HG02623 (cell line): Measurements from ENCODE around the gene ENTPD6.
"Not testable (repeated sequence)": the region's sequence is repeated elsewhere in the genome, so short reads cannot be mapped to it uniquely, and the experiment has no call there.

Source experiments
- ATAC-seq: cut with Tn5 transposase; IDR thresholded peaks from one replicate; pipeline ENCODE4 v1.9.1; 2021; ENCODE audit warnings: moderate library complexity; ENCODE audit not compliant: unreplicated experiment

Gene ENTPD6

GRCh38 chr20:25254986-25255680, 59.6 kb downstream of the ENTPD6 start:
- ATAC-seq = no peak

DNA sequence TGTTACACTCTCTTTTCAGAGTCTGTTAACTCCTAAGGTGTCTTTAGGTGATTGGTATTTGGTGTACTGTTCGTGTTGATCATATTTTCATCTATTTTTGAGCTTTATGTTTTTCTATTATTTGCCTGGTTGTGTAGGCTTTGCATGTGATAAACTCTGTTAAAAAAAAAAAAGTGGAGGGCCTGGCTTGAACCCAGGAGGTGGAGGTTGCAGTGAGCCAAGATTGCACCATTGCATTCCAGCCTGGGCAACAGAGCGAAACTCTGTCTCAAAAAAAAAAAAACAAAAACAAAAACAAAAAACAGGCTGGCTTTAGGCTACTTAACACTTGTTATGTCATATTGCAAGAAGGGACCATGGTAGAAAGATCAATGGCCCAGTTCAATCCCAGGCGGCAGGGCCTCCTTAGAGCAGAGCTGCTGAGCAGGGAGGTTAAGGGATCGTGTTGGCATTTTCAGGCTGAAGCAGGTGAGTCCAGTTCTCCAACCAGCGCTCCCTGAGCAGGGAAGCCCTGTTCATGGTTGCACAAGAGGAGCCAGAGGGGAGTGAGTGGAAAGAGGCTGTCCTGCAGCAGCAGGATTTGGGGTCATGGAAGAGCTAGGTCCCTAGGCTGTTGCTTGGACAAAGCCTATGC, 60.8 kb downstream of the ENTPD6 start:
- no peak for ATAC-seq

- no peak for ATAC-seq
Observed at GRCh38 chr20:25257130-25257529, 61.6 kb downstream of the ENTPD6 start.

- ATAC-seq = no peak
Observed at GRCh38 chr20:25257756-25258475, 62.4 kb downstream of the ENTPD6 start.

GRCh38 chr20:25258476-25258805, 62.9 kb downstream of the ENTPD6 start:
- ATAC-seq = no peak

DNA sequence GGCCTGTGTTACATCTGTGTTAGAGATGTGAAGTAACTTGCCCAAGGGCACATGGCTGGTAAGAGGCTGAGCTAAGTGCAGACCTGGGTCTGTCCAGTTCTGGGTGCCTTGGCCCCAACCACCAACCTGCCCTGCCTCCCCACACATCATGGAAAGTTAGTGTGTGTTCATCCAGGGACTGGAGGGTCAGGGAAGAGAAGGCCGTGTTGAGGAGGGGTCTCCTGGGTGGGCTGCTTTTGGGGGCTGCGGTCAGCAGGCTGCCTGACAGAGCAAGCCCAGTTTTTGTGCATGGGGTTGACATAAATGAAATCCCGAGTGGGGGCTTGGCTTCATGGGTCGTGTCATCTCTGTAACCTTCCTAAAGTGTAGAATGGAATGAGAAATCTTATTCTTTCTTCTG, 63.3 kb downstream of the ENTPD6 start:
- ATAC-seq = no peak

GRCh38 chr20:25259358-25259757, 63.8 kb downstream of the ENTPD6 start:
- no peak for ATAC-seq

GRCh38 chr20:25259788-25260254, 64.3 kb downstream of the ENTPD6 start:
- ATAC-seq = no peak

- not testable (repeated sequence) for ATAC-seq
Observed at GRCh38 chr20:25260770-25261437, 65.4 kb downstream of the ENTPD6 start.

DNA sequence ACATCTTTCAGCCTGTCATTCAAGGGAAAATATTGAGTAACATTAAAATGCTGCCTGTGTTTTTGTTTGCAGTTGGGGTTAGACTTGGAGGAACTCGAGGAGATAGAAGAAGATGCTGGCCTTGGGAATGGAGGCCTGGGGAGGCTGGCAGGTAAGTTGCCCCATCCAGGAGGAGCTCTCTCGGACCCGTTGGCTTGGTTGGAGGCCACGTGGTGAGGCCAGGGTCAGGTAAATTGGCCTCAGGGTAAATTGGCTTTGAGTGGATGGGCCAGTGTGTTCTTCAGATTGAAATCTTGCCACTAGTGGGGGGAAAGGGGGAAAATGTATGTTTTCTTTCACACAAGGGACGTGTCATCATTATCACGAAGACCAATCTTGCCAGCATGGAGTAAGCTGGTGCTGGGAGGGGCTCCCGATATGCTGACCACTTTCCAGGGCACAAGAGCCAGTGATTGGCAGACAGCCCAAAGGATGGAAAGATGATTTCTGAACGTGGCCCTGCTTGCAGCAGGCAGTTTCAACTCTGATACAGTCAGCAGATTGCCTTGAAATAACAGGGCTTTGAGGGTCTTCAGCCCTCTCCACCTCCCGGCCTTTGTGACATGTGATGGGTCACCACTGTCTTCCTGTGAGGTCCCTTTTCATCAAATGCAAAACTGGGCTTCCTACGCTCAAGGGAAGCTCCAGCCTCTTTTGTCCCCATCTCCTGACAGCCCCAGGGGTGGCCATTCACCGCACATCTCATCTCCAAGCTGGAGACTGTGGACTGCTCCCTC, 73.7 kb downstream of the ENTPD6 start:
- no peak for ATAC-seq

DNA sequence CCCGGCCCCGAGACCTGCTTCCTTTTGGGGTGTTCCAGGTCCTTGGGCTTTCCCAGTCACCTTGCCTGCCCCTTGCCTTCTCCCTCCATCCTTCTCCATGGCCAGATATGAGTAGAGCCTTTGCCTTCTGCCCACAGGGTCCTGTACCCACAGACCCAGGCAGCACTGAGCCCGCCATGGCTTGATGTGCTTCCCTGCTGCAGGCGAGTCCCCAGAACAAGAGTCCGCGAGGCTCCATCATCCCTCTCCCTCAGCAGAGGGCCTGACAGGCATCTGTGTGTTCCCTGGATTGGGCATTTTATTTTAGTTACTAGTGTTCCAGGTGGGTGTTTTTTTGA, 74.3 kb downstream of the ENTPD6 start:
- ATAC-seq = no peak

- ATAC-seq = no peak
Observed at GRCh38 chr20:25270829-25271251, 75.3 kb downstream of the ENTPD6 start.

DNA sequence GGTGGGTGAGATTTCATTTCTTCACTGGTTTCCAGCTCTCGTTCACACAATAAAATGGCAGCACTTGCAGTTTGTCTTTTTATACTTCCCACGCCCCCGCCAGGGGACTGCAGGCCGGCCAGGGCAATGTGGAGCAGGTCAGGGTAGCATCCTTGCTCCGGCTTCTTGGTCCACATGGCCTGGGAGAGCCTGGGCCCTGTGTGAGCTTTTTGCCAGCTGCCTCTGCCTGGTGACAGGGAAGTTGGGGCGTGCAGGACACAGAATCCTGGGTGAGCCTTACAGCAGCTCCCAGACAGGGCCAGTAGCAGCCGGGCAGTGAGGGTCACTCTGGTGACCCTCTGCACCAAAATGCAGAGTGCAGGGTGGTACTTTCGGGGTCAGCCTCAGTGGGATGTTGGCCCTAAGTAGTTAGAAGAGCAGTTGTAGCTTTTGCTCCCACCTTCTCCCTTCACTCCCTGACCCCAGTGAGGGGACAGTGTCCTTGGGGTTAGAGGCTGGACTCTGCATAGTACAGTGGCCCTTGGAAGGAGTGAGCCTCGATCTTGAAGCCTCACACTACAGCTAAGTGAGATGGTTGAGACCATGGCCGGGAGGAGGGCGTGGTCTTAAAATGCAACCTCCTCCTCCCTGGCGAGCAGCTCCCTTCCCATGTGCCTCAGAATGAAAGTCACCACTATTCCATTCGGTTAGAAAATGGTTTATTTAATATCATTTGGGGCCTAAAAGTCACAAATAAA, 76.1 kb downstream of the ENTPD6 start:
- no peak for ATAC-seq

DNA sequence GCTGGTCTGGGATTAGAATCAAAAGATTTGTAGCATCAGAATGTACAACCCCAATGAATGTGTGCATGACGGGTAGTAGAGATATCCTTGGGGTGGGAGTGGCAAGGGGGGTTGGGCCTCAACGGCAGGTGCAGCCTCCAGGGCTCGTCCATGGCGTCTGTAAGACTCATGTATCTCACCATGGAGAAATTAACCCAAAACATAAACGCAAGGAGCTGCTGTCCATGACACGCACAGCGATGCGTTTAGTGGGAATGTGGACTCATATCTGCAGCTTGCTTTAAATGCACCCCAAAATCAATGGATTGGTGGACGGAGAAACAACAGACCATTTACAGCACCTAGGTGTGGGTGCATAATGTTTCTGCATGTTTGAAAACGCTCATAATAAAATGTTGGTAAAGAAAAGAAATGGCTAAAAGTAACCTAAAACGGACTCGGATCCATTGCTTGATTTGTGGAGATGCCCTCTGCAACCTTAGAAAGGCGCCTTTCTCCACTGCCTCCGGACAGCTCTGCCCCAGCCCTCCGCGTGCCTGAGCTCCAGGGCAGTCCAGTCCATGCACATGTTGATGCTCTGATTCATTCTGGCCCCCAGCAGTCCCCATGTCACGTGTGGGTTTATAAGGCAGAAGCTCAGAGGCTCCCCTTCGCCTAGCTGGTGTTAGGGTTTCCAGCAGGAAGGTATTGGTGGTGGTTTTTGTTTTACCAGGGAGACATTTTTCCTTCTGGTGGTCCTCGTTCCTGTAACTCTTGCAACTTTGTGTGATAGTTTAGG, 76.9 kb downstream of the ENTPD6 start:
- no peak for ATAC-seq

- ATAC-seq = no peak
Observed at GRCh38 chr20:25273046-25273445, 77.5 kb downstream of the ENTPD6 start.

DNA sequence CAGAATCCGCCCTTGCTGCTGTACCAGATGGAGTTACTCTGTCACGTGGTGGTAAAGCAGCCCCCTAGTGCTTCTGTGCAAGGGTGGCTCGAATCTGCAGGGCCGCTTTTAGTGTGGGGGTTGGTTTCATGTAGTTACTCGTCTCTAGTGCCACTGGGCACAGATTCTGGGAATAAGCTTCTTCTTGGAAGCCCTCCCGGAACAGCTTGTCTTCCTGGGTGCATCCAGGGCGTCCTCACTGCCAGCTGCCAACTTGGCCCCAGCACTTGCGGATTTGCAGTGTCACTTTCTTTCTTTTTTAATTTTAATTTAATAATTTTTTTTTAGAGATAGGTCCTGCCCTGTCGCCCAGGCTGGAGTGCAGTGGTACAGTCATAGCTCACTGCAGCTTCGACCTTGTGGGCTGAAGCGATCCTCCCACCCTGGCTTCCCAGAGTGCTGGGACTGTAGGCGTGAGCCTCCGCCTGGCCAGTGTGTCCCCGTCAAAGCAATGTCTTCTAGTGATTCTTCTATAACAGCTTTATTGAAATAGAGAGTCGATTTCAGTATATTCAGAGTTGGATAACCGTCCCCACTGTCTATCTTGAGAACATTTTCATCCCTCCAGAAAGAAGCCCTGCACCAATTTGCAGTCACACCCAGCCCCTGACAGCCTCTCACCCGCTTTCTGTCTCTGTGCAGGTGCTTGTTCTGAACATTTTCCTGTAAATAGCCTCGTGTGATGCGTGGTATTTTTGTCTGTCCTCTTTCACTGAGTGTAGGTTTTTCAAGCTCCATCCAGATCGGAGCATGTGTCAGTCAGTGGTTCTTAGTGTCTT, 78.2 kb downstream of the ENTPD6 start:
- ATAC-seq = no peak

DNA sequence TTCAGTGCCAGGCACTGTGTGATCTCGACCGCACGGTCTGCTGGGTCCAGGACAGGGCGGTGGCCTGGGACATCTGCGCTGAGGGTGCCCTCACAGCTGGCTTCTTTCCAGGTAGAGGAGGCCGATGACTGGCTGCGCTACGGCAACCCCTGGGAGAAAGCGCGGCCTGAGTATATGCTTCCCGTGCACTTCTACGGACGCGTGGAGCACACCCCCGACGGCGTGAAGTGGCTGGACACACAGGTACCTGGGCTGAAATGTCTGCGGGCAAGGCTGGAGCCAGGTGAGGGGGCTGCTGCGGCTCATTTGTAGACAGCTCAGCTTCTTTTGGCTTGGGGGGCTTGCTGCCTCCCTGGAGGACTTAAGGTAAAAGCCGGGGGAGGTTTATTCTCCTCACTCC, 79.0 kb downstream of the ENTPD6 start:
- ATAC-seq = no peak

DNA sequence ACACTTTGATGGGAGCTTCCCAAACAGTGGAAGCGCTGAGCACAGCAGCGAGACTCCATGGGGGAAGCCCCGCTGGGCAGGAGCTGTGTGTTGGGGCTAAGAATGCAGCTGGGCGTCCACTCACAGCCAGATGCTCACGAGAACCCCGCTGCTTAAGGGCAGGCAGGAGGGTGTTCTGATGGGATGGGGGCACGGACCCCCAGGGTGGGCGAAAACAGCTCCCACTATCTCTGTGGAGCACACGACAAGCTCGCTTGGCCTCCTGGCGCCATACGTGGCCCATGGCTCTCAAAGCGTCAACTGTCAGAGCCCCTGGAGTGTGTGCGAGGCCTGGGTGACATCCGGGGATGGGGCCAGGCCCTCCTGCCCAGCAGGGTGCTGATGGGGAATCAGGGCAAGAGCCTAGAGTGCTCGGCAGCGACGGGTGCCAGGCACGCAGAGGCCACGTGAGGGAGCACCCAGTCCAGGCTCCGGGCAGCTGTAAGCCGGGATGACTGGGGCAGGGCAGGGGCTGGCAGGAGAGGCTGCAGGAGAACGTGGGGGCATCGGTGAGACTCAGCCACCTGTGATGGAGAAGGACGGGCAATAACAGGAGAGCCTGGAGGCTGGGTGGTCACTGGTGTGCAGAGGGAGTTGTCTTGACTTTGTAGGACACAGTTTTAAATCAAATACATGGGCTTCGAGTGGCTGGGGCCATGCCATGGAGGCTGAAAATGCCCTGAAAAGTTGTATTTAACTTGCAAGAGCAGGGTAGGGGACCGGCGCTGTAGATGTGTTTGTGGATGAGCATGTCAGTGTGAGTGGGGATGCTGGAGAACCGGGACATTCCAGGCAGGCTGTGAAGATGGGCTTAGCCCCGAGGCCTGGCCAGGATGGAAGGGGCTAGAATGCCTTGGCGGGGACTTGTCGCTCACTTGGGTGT, 79.6 kb downstream of the ENTPD6 start:
- ATAC-seq = no peak
